SHP77 (cell line): Measurements from ENCODE around the gene APOM.

ENCODE experiments used
- DNase-seq, 2 experiments: peaks; one replicate each; lab custom pipeline; 2025; lab: John Stamatoyannopoulos, UW

APOM gene

GRCh38 chr6:31631209-31631608 is 24.5 kb upstream of the APOM start:
- DNase-seq: no peak

- DNase-seq: no peak
These were observed 23.9 kb upstream of the APOM start for GRCh38 chr6:31631681-31632278.

GRCh38 chr6:31632279-31632946 is 23.3 kb upstream of the APOM start:
- DNase-seq: no peak

GRCh38 chr6:31633447-31633846 is 22.2 kb upstream of the APOM start:
- DNase-seq: no peak

GRCh38 chr6:31634131-31634530 is 21.6 kb upstream of the APOM start:
- no peak for DNase-seq

GRCh38 chr6:31634969-31635575 is 20.6 kb upstream of the APOM start:
- DNase-seq: no peak

GRCh38 chr6:31636698-31637596 is 18.7 kb upstream of the APOM start:
- no peak for DNase-seq

GRCh38 chr6:31639043-31639442 is 16.7 kb upstream of the APOM start:
- DNase-seq: no peak

- DNase-seq: no peak
These were observed 16.2 kb upstream of the APOM start for GRCh38 chr6:31639449-31639861.

- DNase-seq: no peak
These were observed 15.1 kb upstream of the APOM start for GRCh38 chr6:31640612-31641011.

GRCh38 chr6:31641370-31641769 is 14.3 kb upstream of the APOM start:
- DNase-seq: no peak

GRCh38 chr6:31642798-31643570 is 12.7 kb upstream of the APOM start:
- DNase-seq: no peak

- DNase-seq: no peak
These were observed 11.8 kb upstream of the APOM start for GRCh38 chr6:31643818-31644454.

- DNase-seq: no peak
These were observed 10.4 kb upstream of the APOM start for GRCh38 chr6:31645325-31645724.

- DNase-seq: peak in 1 of 2 experiments; percentile 62
These were observed 4.0 kb upstream of the APOM start for GRCh38 chr6:31651602-31652191.

GRCh38 chr6:31652925-31653724 is 2.6 kb upstream of the APOM start:
- DNase-seq: peak; percentile 93 to 95

GRCh38 chr6:31654574-31655348 is 933 bp upstream of the APOM start:
- no peak for DNase-seq

GRCh38 chr6:31657406-31658157 is 1.9 kb downstream of the APOM start:
- DNase-seq: no peak
